ENCODE data around the gene G3BP2.

G3BP2 gene

DNA sequence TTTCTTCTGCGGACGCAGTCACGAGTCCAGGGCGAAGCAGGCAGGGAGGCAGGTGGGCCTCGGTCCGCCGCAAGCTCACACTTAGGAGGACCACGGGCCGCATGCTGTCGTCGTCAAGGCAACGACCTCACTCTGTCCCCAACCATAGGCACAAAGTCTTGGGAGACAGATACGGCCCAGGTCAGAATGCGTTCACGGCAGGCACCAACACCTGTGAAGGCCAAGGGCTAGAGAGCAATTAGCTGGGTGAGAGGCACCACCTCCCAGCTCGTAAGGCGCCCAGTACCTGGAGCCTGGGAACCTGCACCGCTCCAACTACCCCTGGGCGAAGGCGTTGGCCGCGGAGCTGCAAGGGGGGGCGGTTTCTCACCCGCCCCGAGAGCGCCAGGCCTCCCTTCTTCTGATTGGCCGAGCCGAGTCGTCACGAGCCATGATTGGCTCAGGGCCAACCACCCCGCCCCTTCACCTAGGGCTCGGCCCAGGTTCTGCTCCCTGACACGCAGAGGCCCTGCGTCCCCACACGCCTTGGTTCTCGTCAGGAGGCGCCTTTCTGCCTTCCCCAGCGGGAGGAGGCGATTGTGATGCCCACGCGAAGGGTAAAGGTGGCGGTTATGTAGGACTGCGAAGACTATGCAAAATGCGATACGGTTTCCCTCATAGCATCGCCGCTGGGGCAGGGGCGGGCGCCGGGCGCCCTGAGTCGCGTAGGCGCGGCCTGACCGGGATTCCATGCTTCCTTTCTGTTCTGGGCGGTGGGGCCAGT is 42.9 kb downstream of the G3BP2 start, which contains the start of gene CDKL2:
TSS of gene CDKL2 (minus strand) at position 355 of the 763 bp plus-strand sequence. CDS start 4,540 bp downstream, outside the sequence.
- peak within 1 kb of the TSS; percentile 25 for H3K9ac ChIP-seq (ENCODE audit: low read length)
- peak within 1 kb of the TSS; percentile 66 for H3K4me3 ChIP-seq (ENCODE audit: low read length)
- no peaks in the 10 kb centered on the region for H3K36me3 ChIP-seq (ENCODE audit: control insufficient read depth, insufficient read depth, low read length)
- no peaks in the 10 kb centered on the region for H3K27me3 ChIP-seq (ENCODE audit: control insufficient read depth, insufficient read depth, low read length)
- H3K4me1 ChIP-seq (ENCODE audit: control insufficient read depth, insufficient read depth, low read length): no peaks in the 10 kb centered on the region
- no peak within 1 kb of the TSS for H3K27ac ChIP-seq (ENCODE audit: low read depth, low read length)

DNA sequence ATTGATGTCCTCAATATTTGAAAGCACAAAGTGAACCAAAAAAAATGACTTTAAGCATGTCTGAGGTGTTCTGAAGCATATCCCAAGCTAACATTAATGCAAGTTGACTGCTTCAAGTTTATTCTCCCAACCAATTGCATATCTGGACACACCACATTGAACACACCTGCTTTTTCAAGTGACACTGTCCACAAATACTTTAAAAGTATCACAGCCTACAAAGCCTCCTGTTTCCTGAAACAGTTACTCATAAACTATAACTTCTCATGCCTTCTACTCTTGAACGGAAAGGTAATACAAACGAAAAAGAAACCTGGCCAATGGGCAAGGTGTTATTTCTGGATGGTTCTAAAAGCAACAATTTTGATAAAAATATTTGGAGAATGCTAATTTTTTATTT is 44.0 kb downstream of the G3BP2 start:
- Histone ChIP-seq H3K27me3 (ENCODE audit: control insufficient read depth, insufficient read depth, low read length) (no peaks in the 10 kb centered on the region), H3K4me3 (ENCODE audit: low read length) (no peak overlapping the region), H3K9ac (ENCODE audit: low read length) (no peak overlapping the region), H3K36me3 (ENCODE audit: control insufficient read depth, insufficient read depth, low read length) (no peaks in the 10 kb centered on the region), H3K4me1 (ENCODE audit: control insufficient read depth, insufficient read depth, low read length) (no peaks in the 10 kb centered on the region), H3K27ac (ENCODE audit: low read depth, low read length) (no peak overlapping the region)

DNA sequence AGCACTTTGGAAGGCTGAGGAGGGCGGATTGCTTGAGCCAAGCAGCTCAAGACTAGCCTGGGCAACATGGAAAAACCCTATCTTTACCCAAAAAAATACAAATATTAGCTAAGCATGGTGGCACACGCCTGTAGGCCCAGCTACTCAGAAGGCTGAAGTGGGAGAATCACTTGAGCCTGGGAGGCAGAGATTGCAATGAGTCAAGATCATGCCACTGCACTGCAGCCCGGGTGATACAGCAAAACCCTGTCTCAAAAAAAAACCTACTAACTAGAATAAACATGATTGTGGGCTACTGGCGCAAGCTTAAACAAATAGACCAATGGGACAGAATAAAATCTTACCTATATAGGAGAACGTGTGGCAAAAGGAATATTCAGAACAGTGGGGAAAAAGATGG is 50.2 kb downstream of the G3BP2 start:
- Histone ChIP-seq H3K4me3 (ENCODE audit: low read length) (no peak overlapping the region), H3K36me3 (ENCODE audit: control insufficient read depth, insufficient read depth, low read length) (no peaks in the 10 kb centered on the region), H3K27me3 (ENCODE audit: control insufficient read depth, insufficient read depth, low read length) (no peaks in the 10 kb centered on the region), H3K4me1 (ENCODE audit: control insufficient read depth, insufficient read depth, low read length) (no peaks in the 10 kb centered on the region), H3K27ac (ENCODE audit: low read depth, low read length) (no peak overlapping the region), H3K9ac (ENCODE audit: low read length) (no peak overlapping the region)

DNA sequence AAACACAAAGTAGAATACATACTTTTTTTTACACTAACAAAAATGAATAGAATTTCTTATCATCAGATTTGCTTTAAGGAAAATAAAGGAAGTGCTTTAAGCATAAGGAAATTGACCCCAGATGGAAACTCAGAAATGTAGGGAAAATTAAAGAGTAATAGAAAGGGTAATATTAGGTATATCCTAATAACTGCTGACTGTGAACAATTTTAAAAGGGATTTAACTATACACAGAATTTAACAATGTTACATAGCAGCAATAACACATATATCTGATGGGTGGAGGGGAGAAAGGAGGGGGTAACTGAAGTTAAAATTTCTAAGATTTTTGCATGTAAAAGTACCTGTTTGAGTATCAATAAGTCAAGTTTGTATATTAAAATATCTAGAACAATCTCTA is 51.5 kb downstream of the G3BP2 start:
- H3K27me3 ChIP-seq (ENCODE audit: control insufficient read depth, insufficient read depth, low read length): no peaks in the 10 kb centered on the region
- no peak overlapping the region for H3K9ac ChIP-seq (ENCODE audit: low read length)
- H3K4me3 ChIP-seq (ENCODE audit: low read length): no peak overlapping the region
- H3K36me3 ChIP-seq (ENCODE audit: control insufficient read depth, insufficient read depth, low read length): no peaks in the 10 kb centered on the region
- H3K4me1 ChIP-seq (ENCODE audit: control insufficient read depth, insufficient read depth, low read length): no peaks in the 10 kb centered on the region
- no peak overlapping the region for H3K27ac ChIP-seq (ENCODE audit: low read depth, low read length)

DNA sequence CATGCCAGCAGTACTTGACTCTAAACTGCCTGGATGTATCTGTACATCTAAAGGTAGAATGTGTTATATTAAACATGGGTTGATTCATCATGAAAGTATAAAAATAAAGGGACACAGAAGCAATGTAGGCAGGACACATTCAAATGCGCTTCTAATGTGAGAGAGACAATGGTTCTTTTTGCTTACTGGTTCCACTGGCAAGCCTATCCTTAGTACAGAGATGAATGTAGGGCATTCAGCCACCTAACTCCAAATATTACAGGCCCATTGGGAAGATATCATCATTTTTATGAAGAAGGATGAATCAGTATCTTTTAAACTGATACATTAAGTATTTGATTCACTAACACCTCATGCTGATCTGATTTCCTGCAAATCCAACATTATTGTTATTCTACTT is 60.9 kb downstream of the G3BP2 start:
- no peaks in the 10 kb centered on the region for H3K36me3 ChIP-seq (ENCODE audit: control insufficient read depth, insufficient read depth, low read length)
- no peak overlapping the region for H3K9ac ChIP-seq (ENCODE audit: low read length)
- no peaks in the 10 kb centered on the region for H3K4me1 ChIP-seq (ENCODE audit: control insufficient read depth, insufficient read depth, low read length)
- no peak overlapping the region for H3K4me3 ChIP-seq (ENCODE audit: low read length)
- H3K27ac ChIP-seq (ENCODE audit: low read depth, low read length): no peak overlapping the region
- no peaks in the 10 kb centered on the region for H3K27me3 ChIP-seq (ENCODE audit: control insufficient read depth, insufficient read depth, low read length)

DNA sequence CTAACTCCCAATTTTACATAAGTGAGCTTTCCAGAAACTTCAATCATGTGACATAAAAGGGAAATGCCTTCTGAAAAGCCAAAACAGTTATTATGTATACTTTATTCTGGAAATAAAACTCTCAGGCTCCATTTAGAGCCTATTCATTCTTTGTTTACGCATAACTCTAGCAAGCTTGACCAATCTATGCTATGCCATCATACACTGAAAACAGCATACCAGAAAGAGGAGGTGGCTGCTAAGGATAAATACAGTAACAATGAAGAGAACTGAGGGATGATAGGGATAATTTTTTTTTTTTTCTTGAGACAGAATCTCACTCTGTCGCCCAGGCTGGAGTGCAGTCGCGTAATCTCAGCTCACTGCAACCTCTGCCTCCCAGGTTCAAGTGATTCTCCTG is 67.3 kb downstream of the G3BP2 start:
- Histone ChIP-seq H3K4me3 (ENCODE audit: low read length) (no peak overlapping the region), H3K9ac (ENCODE audit: low read length) (no peak overlapping the region), H3K36me3 (ENCODE audit: control insufficient read depth, insufficient read depth, low read length) (no peaks in the 10 kb centered on the region), H3K27me3 (ENCODE audit: control insufficient read depth, insufficient read depth, low read length) (no peaks in the 10 kb centered on the region), H3K27ac (ENCODE audit: low read depth, low read length) (no peak overlapping the region), H3K4me1 (ENCODE audit: control insufficient read depth, insufficient read depth, low read length) (no peaks in the 10 kb centered on the region)

DNA sequence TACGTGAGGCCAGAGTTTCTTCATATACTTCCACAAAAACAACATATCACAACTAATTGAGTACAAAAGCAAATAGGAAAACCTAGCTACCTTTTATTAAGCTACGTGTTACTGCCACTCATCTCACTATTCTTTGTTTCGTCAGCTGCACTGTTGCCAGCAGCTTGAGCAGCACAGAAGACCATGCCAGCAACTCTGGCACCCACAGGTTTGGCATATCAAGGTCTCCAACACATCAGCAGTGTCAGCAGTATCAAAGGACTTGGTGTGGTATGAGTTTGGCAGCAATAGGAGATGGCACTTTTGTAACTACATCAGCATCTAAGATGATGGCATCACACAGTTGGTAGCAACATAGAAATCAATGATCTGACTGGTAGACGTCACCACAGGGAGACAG is 73.6 kb downstream of the G3BP2 start:
- Histone ChIP-seq H3K4me3 (ENCODE audit: low read length) (no peak overlapping the region), H3K27me3 (ENCODE audit: control insufficient read depth, insufficient read depth, low read length) (no peaks in the 10 kb centered on the region), H3K9ac (ENCODE audit: low read length) (no peak overlapping the region)

DNA sequence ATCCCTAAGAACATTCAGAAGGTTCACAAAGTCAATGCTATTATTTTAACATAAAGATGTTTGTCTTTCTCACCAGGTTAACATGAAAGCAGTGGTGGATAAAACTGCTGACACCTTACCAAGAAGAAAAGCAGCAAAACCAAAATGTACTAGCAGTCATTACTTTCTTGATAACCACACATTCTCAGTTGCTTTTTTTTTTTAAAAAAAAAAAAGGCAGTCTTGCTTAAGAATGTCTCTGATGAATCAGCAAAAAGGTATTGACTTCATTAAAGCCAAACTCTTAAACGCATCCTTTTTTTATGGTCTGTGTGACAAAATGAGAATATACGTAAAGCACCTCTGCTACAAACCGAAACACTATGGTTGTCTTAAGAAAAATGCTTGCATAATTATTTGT is 74.8 kb downstream of the G3BP2 start:
- Histone ChIP-seq H3K36me3 (ENCODE audit: control insufficient read depth, insufficient read depth, low read length) (no peaks in the 10 kb centered on the region), H3K27me3 (ENCODE audit: control insufficient read depth, insufficient read depth, low read length) (no peaks in the 10 kb centered on the region), H3K4me3 (ENCODE audit: low read length) (no peak overlapping the region), H3K9ac (ENCODE audit: low read length) (no peak overlapping the region), H3K27ac (ENCODE audit: low read depth, low read length) (no peak overlapping the region), H3K4me1 (ENCODE audit: control insufficient read depth, insufficient read depth, low read length) (no peaks in the 10 kb centered on the region)

More for the DNA sequence above, 73.6 kb downstream of the G3BP2 start:
- Histone ChIP-seq H3K4me1 (ENCODE audit: control insufficient read depth, insufficient read depth, low read length) (no peaks in the 10 kb centered on the region), H3K36me3 (ENCODE audit: control insufficient read depth, insufficient read depth, low read length) (no peaks in the 10 kb centered on the region), H3K27ac (ENCODE audit: low read depth, low read length) (no peak overlapping the region)

DNA sequence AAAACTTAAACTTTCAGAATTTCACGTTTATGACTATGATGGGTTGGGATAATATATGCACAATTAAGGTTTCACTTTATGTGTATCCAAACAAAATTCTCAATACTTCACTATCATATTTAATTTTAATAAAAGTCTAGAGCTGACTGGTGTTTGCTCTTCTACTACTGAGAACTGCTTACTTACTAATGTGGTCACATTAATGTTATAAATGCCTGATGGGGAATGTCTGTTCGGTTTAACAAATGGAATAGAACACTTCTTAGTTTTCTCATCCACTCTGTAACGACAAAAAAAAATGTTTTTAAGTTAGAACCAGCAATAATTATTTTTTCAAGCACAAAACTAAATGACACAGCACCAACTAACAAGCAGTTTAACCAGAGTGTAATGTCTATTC is 77.2 kb downstream of the G3BP2 start:
- Histone ChIP-seq H3K4me1 (ENCODE audit: control insufficient read depth, insufficient read depth, low read length) (no peaks in the 10 kb centered on the region), H3K4me3 (ENCODE audit: low read length) (no peak overlapping the region), H3K27me3 (ENCODE audit: control insufficient read depth, insufficient read depth, low read length) (no peaks in the 10 kb centered on the region), H3K9ac (ENCODE audit: low read length) (no peak overlapping the region), H3K36me3 (ENCODE audit: control insufficient read depth, insufficient read depth, low read length) (no peaks in the 10 kb centered on the region), H3K27ac (ENCODE audit: low read depth, low read length) (no peak overlapping the region)

DNA sequence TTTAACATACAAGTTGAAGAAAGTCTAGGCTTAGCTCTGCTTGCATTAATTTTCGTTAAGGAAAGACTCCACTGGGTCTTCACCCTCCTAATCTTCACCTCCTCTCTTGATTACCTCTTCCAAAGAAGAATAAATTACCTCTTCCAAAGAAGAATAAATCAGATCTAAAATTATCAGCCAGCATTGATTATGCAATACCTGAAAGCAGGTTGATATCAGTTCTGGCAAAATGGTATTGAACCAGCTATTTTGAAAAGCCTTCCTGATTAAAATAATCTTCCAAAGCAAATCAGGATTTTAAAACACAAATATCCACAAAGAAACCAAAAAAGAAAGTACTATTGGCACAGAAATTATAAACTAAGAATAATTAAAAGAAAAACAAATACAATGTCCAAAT is 79.8 kb downstream of the G3BP2 start:
- Histone ChIP-seq H3K27ac (ENCODE audit: low read depth, low read length) (no peak overlapping the region), H3K9ac (ENCODE audit: low read length) (no peak overlapping the region), H3K36me3 (ENCODE audit: control insufficient read depth, insufficient read depth, low read length) (no peaks in the 10 kb centered on the region), H3K27me3 (ENCODE audit: control insufficient read depth, insufficient read depth, low read length) (no peaks in the 10 kb centered on the region), H3K4me3 (ENCODE audit: low read length) (no peak overlapping the region), H3K4me1 (ENCODE audit: control insufficient read depth, insufficient read depth, low read length) (no peaks in the 10 kb centered on the region)
